K562 treated with DMSO at 1 percent for 48 hours (cell line): ENCODE results near the gene TLR9. TPM values are rescaled to one million over a fixed set of nuclear protein-coding genes. Genes with fewer than 3 reads are reported as not detected.

Experiments
- total RNA-seq: library from RNA; unstranded; fragments of 300-600 nt; gene quantifications from 2 replicates; pipeline ENCODE4 v1.2.3, GENCODE V29; 2022; ENCODE audit warnings: low replicate concordance; ENCODE audit errors: extremely low read depth

TLR9 gene
- total RNA-seq = not detected in 2 replicates

DNA sequence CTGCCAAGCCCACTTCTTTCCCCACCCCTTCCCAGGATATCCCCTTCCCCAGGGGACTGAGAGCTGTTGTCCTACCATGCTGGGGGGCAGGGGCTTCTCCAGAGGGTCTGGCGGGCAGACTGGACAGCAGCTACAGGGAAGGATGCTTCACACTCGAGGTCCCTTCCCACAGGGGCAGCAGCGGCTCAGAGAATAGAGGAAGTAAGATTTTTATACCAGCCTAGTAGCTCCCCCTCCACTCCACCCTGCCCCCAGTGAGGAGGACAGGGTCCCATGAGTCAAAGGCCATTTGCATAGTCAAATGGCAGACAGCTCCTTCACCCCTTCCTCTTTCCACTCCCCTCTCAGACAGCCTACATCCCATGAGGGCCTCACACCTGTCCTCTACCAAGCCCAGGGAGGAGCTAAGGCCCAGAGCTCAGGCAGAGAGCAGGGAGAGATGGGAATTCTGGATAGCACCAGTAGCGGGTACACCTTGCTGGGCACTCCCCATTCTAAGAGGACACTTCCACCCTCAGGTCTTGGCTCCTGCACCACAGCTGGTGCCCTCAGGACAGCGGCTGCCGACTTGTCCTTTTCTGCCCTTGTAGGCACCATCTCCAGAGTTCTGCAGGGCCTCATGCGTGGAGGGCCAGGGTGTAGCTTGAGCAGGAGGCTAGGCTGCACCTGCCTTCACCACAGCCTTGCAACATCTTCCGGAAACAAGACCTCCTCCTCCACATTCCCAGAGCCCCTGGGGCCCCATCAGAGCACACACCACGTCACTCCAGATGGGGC is at the start of gene TLR9:
TSS of gene TLR9 (minus strand) at position 194 of the 777 bp plus-strand sequence. CDS start at position 78, 116 bp downstream.

GRCh38 chr3:52245322-52246263 is 20.1 kb upstream of the TLR9 start, which contains the start of gene PPM1M:
TSS of gene PPM1M (plus strand) at chr3:52245759. CDS start at chr3:52245825, 66 bp downstream.

GRCh38 chr3:52238761-52239701 is 13.6 kb upstream of the TLR9 start, which contains the start of gene TWF2:
TSS of gene TWF2 (minus strand) at chr3:52239158. CDS start at chr3:52239016, 142 bp downstream.

DNA sequence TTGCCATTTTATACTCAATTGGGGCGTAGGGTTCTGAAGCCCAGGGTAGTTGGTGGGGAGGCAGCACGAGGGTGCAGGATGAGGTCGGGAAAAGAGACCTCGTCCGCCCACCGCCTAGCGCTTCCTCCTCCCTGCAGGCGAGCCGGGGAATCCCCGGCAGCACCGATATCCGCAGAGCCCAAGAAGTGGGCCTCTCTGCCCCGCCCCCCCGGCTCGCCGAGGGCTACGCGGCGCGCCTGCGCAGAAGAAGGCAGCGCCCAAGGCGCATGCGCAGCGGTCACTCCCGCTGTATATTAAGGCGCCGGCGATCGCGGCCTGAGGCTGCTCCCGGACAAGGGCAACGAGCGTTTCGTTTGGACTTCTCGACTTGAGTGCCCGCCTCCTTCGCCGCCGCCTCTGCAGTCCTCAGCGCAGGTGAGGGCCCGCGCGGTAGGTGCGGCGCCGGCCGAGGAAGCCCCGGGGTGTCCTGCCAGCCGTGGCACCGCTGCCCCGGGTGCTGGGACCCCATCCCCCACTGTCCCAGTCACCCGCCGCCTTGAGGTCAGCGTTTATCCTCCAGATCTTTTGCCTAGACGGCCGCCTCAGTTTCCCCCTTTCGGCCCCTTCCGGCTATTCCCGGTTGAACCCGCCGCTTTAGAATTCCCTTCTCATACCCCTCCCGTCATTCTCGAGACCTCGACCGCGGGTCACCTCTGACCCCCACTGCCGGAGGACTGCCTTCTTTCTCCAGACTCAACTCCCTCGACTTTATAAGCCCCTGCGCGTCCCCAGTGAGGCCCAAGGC is 27.4 kb downstream of the TLR9 start, which contains the start of gene ALAS1:
TSS of gene ALAS1 (plus strand) at position 319 of the 784 bp plus-strand sequence. CDS start 1,082 bp downstream, outside the sequence.

Other genes starting within 250 kb of the TLR9 start
- not detected in 2 replicates for gene ACY1, start 242.1 kb downstream of the TLR9 start, total RNA-seq
- gene RPL29, start 229.8 kb downstream of the TLR9 start, total RNA-seq = 1,192 TPM in 1 of 2 replicates, not detected in the other
- gene DUSP7, start 169.1 kb downstream of the TLR9 start, total RNA-seq = not detected in 2 replicates
- not detected in 2 replicates for gene POC1A, start 71.2 kb downstream of the TLR9 start, total RNA-seq
- gene ALAS1, start 27.5 kb downstream of the TLR9 start, total RNA-seq = not detected in 2 replicates
- gene TWF2, start 13.5 kb upstream of the TLR9 start, total RNA-seq = 323 TPM in 1 of 2 replicates, not detected in the other
- not detected in 2 replicates for gene PPM1M, start 20.1 kb upstream of the TLR9 start, total RNA-seq
- not detected in 2 replicates for gene WDR82, start 53.0 kb upstream of the TLR9 start, total RNA-seq
- gene GLYCTK, start 62.2 kb upstream of the TLR9 start, total RNA-seq = not detected in 2 replicates
- gene DNAH1, start 90.7 kb upstream of the TLR9 start, total RNA-seq = not detected in 2 replicates
- not detected in 2 replicates for gene BAP1, start 184.4 kb upstream of the TLR9 start, total RNA-seq
- gene PHF7, start 185.0 kb upstream of the TLR9 start, total RNA-seq = not detected in 2 replicates
- not detected in 2 replicates for gene SEMA3G, start 219.5 kb upstream of the TLR9 start, total RNA-seq
- not detected in 2 replicates for gene TNNC1, start 228.4 kb upstream of the TLR9 start, total RNA-seq
- gene NISCH, start 230.0 kb upstream of the TLR9 start, total RNA-seq = not detected in 2 replicates